CD4-positive, alpha-beta T cell treated with Interleukin-1 beta for 1 hour (primary cell): ENCODE measurements around the gene VRK3.

ENCODE experiments used
- DNase-seq, 2 donors: peaks; one replicate each; pipeline ENCODE4 v3.0.0-alpha.2; 2020 to 2022

Gene VRK3

GRCh38 chr19:50026550-50026906, 1.4 kb upstream of the VRK3 start:
- no peak for DNase-seq

GRCh38 chr19:50025794-50026549, 800 bp upstream of the VRK3 start, which contains the start of gene ZNF473:
Gene ZNF473, plus strand, starts transcription at chr19:50026005. Its CDS starts 5,078 bp downstream, at chr19:50031083.
- peak; percentile 94 to 96 for DNase-seq

GRCh38 chr19:50024719-50025021, 502 bp downstream of the VRK3 start:
- DNase-seq, result no peak

- DNase-seq, result no peak
These were observed 2.3 kb downstream of the VRK3 start for GRCh38 chr19:50022823-50023222.

GRCh38 chr19:50020481-50020880, 4.7 kb downstream of the VRK3 start:
- no peak for DNase-seq

- no peak for DNase-seq
These were observed 8.9 kb downstream of the VRK3 start for GRCh38 chr19:50016225-50016807.

- DNase-seq, result no peak
These were observed 16.6 kb downstream of the VRK3 start for GRCh38 chr19:50008532-50008931.

- no peak for DNase-seq
These were observed 17.2 kb downstream of the VRK3 start for GRCh38 chr19:50007947-50008346.

- DNase-seq, result no peak
These were observed 18.0 kb downstream of the VRK3 start for GRCh38 chr19:50007170-50007569.

- no peak for DNase-seq
These were observed 19.7 kb downstream of the VRK3 start for GRCh38 chr19:50005428-50005827.

GRCh38 chr19:50003810-50004419, 21.3 kb downstream of the VRK3 start:
- DNase-seq, result no peak

GRCh38 chr19:50003254-50003788, 21.9 kb downstream of the VRK3 start:
- DNase-seq, result peak in 1 of 2 donors; percentile 9

GRCh38 chr19:50002386-50002960, 22.7 kb downstream of the VRK3 start:
- DNase-seq, result no peak

GRCh38 chr19:50001775-50002174, 23.4 kb downstream of the VRK3 start:
- DNase-seq, result no peak

- DNase-seq, result no peak
These were observed 24.2 kb downstream of the VRK3 start for GRCh38 chr19:50000841-50001557.

- DNase-seq, result no peak
These were observed 24.9 kb downstream of the VRK3 start for GRCh38 chr19:50000038-50000840.

- no peak for DNase-seq
These were observed 25.7 kb downstream of the VRK3 start for GRCh38 chr19:49999371-50000010.

- DNase-seq, result peak; percentile 27 to 35
These were observed 27.5 kb downstream of the VRK3 start for GRCh38 chr19:49997709-49998108.

- DNase-seq, result no peak
These were observed 36.7 kb downstream of the VRK3 start for GRCh38 chr19:49988433-49988832.

- no peak for DNase-seq
These were observed 37.2 kb downstream of the VRK3 start for GRCh38 chr19:49988007-49988406.

- peak; percentile 81 for DNase-seq
These were observed 37.9 kb downstream of the VRK3 start for GRCh38 chr19:49987159-49987698.
